NCI-H2029 treated with DMSO at 0.1 percent for 48 hours (cell line): ENCODE results near the gene TRIM46.

Experiments used
- DNase-seq: peaks from one replicate; lab custom pipeline; 2025; lab: John Stamatoyannopoulos, UW

The TRIM46 gene

GRCh38 chr1:155173478-155174323 is at the start of gene TRIM46:
Gene TRIM46, plus strand, starts transcription at chr1:155173849. Its CDS starts 118 bp downstream, at chr1:155173967.
- DNase-seq: no peak

GRCh38 chr1:155124503-155125463 is 48.9 kb upstream of the TRIM46 start:
- no peak for DNase-seq

GRCh38 chr1:155125511-155125945 is 48.1 kb upstream of the TRIM46 start:
- DNase-seq: no peak

GRCh38 chr1:155125946-155126555 is 47.6 kb upstream of the TRIM46 start:
- DNase-seq: no peak

GRCh38 chr1:155126556-155127104 is 47.0 kb upstream of the TRIM46 start:
- DNase-seq: peak; percentile 64

GRCh38 chr1:155127105-155127966 is 46.3 kb upstream of the TRIM46 start, which contains the start of gene EFNA1:
Gene EFNA1, plus strand, starts transcription at chr1:155127876. Its CDS starts 102 bp downstream, at chr1:155127978.
- peak; percentile 50 for DNase-seq

GRCh38 chr1:155127967-155128754 is 45.5 kb upstream of the TRIM46 start:
- no peak for DNase-seq

- DNase-seq: peak; percentile 60
Observed at GRCh38 chr1:155128755-155129473, 44.7 kb upstream of the TRIM46 start.

GRCh38 chr1:155130272-155131006 is 43.2 kb upstream of the TRIM46 start:
- no peak for DNase-seq

- no peak for DNase-seq
Observed at GRCh38 chr1:155131285-155131684, 42.4 kb upstream of the TRIM46 start.

GRCh38 chr1:155131856-155132255 is 41.8 kb upstream of the TRIM46 start:
- no peak for DNase-seq

- no peak for DNase-seq
Observed at GRCh38 chr1:155133799-155134281, 39.8 kb upstream of the TRIM46 start.

GRCh38 chr1:155134322-155134721 is 39.3 kb upstream of the TRIM46 start:
- no peak for DNase-seq

- peak; percentile 26 for DNase-seq
Observed at GRCh38 chr1:155134880-155135414, 38.7 kb upstream of the TRIM46 start.

- DNase-seq: peak; percentile 72
Observed at GRCh38 chr1:155135415-155136028, 38.1 kb upstream of the TRIM46 start, which contains the start of gene SLC50A1. Gene SLC50A1, plus strand, starts transcription at chr1:155135852. Its CDS starts 60 bp downstream, at chr1:155135912.

GRCh38 chr1:155136748-155137147 is 36.9 kb upstream of the TRIM46 start:
- DNase-seq: no peak

- no peak for DNase-seq
Observed at GRCh38 chr1:155137154-155137949, 36.3 kb upstream of the TRIM46 start.
